Coronary artery (tissue), 2 donors: ENCODE data around the gene TNIP1.

ENCODE experiments used
- DNase-seq: peaks from one replicate; pipeline ENCODE4 v3.0.0-alpha.2; 2017; ENCODE audit warnings: low spot score
- H3K27ac ChIP-seq, 2 donors: fragments of 200-600 bp; sonication (generic); one replicate each; pipeline ENCODE4 v1.5.1; 2016 to 2019
- H3K4me3 ChIP-seq: fragments of 200-600 bp; sonication (generic); 2 replicates; pipeline ENCODE4 v1.5.1; 2016; ENCODE audit warnings: mild to moderate bottlenecking, moderate library complexity
- TF ChIP-seq, protein P1 (sequence below): fragments of 200-600 bp; sonication (generic); IDR thresholded peaks from one replicate; pipeline ENCODE4 v1.5.1; 2019; ENCODE audit warnings: antibody characterized with exemption

Gene TNIP1

GRCh38 chr5:151072630-151073025 lies 8.2 kb downstream of the TNIP1 start:
- no peak for DNase-seq
- TF ChIP-seq, protein P1, sequence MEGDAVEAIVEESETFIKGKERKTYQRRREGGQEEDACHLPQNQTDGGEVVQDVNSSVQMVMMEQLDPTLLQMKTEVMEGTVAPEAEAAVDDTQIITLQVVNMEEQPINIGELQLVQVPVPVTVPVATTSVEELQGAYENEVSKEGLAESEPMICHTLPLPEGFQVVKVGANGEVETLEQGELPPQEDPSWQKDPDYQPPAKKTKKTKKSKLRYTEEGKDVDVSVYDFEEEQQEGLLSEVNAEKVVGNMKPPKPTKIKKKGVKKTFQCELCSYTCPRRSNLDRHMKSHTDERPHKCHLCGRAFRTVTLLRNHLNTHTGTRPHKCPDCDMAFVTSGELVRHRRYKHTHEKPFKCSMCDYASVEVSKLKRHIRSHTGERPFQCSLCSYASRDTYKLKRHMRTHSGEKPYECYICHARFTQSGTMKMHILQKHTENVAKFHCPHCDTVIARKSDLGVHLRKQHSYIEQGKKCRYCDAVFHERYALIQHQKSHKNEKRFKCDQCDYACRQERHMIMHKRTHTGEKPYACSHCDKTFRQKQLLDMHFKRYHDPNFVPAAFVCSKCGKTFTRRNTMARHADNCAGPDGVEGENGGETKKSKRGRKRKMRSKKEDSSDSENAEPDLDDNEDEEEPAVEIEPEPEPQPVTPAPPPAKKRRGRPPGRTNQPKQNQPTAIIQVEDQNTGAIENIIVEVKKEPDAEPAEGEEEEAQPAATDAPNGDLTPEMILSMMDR, result no peak
- H3K4me3 ChIP-seq, result no peak overlapping the region
- peak overlapping the region in 1 of 2 donors; percentile 66 for H3K27ac ChIP-seq

DNA sequence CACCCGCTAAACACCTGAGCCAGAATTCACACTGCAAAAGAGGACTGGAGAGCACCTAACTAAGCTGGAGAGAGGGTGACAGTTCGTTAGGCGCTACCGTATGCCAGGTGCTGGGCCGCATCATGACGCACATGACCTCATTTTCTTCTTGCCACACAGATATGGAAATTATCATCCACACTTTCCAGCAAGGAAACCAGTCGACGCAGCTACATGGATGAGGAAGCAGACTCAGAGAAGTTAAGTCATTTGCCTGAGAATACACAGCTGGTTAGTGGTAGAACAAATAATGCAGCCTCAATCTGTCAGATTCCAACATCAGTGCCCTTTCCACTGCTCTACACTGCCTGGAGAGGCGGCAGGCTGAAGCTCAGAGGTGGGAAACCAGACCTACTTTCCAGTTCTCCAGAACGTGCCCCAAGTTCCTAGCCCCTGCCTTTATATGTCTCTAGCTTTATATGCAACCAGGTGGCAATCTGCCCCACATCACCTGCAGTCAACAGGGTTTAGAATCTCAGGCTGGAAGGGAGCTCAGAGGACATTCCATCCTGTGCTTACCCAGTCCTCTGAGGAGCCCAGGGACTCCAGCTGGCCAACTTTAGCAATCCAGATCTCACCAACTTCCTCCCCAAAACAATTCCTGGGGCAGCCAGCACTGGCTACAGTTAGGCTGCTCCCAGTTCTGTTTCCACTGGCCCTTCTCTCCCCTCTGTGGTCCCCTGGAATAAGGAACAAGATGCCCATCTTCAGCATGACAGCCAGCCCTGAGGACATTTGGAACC lies 8.8 kb downstream of the TNIP1 start:
- H3K27ac ChIP-seq, result peak overlapping the region in 1 of 2 donors; percentile 66
- no peak for DNase-seq
- H3K4me3 ChIP-seq, result no peak overlapping the region
- TF ChIP-seq, protein P1, result no peak

DNA sequence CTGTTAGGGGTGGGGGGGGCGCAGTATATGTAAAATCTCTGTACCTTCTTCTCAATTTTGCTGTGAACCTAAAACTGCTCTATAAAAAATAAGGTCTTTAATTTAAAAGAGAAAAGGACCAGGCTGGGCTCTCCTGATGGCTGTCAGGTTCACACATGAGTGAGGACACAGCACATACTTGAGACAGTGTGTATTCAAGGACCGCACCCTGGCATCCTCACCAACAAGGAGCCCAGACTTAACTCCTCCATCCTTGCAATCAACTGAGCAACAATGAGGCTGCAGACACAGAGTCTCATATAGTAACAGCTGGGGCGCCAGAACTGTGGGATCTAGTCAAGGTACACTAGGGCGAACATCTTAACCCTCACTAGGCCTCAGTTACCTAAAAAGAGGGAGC lies 9.8 kb downstream of the TNIP1 start:
- no peak for DNase-seq
- TF ChIP-seq, protein P1, result no peak
- H3K27ac ChIP-seq, result no peak overlapping the region
- H3K4me3 ChIP-seq, result no peak overlapping the region

DNA sequence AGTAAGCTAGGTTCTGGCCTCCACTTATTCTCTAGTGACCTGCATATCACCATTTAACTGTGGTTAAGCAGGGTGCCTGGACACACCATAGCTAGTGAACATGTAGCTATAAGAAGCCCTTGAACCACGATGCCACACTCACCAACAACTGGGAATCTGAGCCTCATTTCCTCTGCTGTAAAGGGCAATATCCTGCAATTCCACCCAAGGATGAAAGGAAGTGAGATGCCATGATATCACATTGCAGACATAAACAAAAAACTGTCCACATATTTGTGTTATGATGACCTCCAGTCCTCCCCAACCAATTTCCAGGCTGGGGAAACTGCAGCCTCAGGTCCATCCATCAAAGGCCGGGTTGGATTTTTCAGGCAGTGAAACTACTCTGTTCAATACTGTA lies 10.4 kb downstream of the TNIP1 start:
- Histone ChIP-seq H3K27ac (no peak overlapping the region), H3K4me3 (no peak overlapping the region)
- DNase-seq, result no peak
- TF ChIP-seq, protein P1, result no peak

DNA sequence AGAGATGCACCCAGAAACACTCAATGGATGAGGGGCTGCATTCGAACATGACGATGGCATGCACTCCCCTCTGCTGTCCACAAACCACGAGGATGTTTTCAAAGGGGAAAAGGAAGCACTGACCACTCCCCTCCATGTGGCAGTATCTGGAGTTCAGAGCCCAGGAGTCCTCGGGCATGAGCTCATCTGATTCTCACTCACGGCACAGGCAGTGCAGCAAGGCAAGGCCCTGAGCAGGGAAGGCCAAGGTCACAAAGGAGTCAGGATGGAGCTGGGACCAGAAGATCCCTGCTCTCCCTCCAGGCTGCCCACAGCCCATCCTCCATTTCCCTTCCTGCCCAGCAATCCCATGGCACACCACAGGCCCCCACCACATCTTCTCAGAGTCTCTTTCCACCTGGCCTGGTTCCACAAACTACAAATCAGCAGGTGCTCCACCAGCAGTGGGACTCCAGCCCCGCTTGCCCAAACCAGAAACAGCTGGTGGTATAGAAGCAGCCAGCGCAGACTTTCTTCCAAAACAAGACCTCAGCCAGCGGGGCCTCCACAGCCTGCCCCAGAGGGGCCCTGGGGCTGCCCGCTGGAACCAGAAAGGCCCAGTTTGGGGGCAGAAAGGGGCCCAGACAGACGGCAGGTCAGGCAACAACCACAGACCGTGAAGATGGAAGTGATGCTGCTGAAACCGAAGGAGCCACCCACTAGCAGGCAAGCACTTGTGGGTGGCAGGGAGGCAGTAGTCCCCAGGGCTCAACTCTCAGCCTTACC lies 12.2 kb downstream of the TNIP1 start:
- H3K4me3 ChIP-seq, result no peak overlapping the region
- TF ChIP-seq, protein P1, result no peak
- H3K27ac ChIP-seq, result peak overlapping the region; percentile 32 to 42
- DNase-seq, result no peak

GRCh38 chr5:151067632-151068432 lies 13.0 kb downstream of the TNIP1 start:
- no peak for DNase-seq
- Histone ChIP-seq H3K27ac (peak overlapping the region; percentile 32 to 42), H3K4me3 (no peak overlapping the region)
- TF ChIP-seq, protein P1, result no peak
